CD4-positive, alpha-beta T cell treated with Interleukin-4 for 4 hours (primary cell): ENCODE data around the gene DDIAS.
A peak's percentile ranks its signal among the peaks of the same experiment; 100 is the strongest.
"Not testable (repeated sequence)": the region's sequence is repeated elsewhere in the genome, so short reads cannot be mapped to it uniquely, and the experiment has no call there.

Experiments used
- DNase-seq: peaks from one replicate; pipeline ENCODE4 v3.0.0-alpha.2; 2020

Gene DDIAS, protein sequence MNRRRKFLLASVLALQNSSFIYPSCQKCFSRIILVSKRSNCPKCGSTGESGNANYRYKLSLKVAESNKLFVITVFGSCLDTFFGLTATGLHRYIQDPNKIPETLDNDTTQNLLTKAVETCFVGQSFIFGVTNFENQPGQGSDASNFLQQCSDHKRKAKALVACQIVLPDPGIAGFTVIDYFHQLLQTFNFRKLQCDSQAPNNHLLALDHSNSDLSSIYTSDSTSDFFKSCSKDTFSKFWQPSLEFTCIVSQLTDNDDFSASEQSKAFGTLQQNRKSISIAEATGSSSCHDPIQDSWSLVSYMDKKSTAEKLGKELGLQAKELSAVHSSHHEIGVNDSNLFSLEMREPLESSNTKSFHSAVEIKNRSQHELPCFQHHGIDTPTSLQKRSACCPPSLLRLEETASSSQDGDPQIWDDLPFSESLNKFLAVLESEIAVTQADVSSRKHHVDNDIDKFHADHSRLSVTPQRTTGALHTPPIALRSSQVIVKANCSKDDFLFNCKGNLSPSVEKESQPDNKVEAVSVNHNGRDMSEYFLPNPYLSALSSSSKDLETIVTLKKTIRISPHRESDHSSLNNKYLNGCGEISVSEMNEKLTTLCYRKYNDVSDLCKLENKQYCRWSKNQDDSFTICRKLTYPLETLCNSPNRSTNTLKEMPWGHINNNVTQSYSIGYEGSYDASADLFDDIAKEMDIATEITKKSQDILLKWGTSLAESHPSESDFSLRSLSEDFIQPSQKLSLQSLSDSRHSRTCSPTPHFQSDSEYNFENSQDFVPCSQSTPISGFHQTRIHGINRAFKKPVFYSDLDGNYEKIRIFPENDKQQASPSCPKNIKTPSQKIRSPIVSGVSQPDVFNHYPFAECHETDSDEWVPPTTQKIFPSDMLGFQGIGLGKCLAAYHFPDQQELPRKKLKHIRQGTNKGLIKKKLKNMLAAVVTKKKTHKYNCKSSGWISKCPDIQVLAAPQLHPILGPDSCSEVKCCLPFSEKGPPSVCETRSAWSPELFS

DNA sequence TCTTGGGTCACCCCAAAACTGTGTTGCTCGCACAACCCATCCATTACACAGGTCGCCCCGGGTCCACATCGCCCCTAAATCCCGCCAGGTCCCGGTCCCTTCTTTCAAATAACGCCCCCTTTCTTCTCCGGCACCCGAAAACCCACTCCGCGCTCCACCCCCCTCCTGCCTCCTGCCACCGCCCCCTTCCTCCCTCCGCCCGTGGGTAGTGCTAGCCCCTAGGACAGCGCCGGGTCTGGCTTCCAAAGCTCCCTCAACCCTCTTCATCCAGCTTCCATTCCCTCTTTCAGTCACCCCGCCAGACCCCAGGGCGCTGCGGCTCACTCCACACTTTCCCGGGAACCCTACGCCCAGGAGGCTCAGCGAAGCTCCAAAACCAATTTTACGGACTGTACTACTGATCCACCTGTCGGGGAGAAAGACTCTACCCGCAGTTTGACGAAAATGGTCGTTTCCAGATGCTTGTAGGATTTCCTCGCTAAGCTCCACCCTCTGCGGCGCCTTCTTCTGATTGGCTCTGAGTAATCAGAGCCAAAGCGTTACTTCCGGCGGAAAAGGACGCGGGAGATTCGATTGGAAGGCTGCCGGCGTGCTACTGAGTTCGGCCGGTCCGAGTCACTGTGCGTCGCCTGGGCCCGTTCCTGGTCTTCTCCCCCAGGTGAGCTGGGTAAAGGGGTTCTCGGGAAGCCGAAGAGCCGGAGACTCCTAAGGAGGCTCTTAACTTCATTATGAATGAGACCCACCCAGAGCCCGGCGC lies at the start of gene DDIAS:
Gene DDIAS, plus strand, starts transcription at position 572 of the 757 bp plus-strand sequence. CDS start 13,003 bp downstream, outside the sequence.
- DNase-seq, result peak; percentile 97

DNA sequence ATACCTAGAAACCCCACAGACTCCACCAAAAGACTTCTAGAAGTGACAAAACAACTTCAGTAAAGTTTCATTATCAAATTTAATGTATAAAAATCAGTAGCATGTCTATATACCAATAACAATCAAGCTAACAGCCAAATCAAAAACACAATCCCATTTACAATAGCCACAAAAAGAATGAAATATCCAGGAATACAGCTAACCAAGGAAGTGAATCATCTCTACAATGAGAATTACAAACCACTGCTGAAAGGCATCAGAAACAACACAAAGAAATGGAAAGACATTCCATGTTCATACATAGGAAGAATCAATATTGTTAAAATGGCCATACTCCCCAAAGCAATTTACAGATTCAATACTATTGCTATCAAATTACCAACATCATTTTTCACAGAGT lies 47.3 kb upstream of the DDIAS start:
- no peak for DNase-seq

DNA sequence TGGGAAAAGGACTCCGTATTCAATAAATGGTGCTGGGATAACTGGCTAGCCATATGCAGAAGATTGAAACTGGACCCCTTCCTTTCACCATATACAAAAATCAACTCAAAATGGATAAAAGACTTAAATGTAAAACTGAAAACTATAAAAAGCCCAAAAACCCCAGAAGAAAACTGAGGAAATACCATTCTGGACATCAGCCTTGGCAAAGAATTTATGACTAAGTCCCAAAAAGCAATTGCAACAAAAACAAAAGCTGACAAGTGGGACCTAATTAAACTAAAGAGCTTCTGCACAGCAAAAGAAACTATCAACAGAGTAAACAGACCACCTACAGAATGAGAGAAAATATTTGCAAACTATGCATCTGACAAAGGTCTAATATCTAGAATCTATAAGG lies 46.6 kb upstream of the DDIAS start:
- not testable (repeated sequence) for DNase-seq

DNA sequence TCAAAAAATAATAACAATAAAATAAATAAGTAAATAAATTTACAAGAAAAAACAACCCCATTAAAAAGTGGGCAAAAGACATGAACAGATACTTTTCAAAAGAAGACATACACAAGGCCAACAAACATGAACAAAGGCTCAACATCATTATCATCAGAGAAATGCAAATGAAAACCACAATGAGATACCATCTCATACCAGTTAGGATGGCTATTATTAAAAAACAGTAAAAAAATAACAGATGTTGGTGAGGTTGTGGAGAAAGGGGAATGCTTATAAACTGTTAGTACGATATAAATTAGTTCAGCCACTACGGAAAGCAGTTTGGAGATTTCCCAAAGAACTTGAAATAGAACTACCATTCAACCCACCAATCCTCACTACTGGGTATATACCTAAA lies 45.9 kb upstream of the DDIAS start:
- no peak for DNase-seq

DNA sequence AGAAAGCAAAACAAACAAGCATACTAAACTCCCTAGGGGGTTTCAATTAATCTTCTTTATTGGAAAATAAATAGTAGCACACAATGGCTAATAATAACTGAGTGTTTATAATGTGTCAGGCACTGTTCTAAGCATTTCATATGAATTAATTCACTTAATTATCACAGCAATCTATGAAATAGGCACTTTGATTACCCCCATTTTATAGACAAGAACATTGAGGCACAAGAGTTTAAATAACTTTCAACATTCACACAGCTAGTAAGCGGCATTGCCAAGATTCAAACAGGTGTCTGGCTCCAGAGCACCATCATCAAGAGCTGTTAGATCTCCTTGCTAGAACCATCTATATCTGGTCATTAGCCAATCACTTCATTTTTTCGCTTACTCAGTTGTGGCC lies 44.4 kb upstream of the DDIAS start:
- DNase-seq, result no peak

DNA sequence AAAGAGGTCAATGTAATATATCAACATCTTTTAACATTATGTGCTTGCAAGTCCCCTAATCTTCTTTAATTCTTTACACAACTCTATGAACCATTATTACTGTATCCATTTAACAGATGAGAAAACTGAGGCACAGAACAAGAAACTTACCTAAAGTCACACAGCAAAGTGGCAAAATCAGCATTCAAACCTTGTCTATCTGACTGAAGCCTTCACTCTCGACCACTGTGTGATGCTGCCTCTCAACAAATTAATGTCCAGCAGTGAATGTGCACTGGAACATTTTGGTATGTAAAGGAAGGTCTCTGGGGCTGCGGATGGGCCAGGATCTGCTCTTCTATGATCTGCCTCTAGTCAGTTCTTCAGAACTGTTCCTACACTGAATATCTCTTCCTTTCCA lies 43.4 kb upstream of the DDIAS start:
- DNase-seq, result no peak

DNA sequence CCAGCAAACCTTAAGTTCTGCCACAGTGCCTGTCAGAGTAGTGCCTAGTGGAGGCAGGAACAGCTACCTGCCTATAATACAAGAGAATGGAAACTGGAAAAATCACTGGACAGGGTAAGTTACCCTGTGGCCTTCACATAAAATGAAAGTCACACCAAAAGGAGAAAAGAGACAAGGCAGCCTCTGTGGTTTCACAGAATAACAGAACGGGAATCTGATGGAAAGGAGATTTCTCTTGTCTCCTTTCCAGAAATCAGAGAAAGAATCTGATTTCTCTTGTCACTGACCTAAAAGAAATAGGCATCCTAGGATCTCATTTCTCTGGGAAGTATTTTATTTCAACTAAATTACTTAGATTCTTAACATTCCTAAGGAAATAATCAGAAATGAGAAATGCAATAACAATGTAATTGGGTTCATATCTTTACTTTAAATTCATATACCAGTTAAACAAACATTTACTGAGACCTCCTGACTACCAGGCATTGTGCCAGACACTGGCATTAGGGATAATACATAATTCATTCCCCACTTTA lies 42.9 kb upstream of the DDIAS start:
- no peak for DNase-seq

DNA sequence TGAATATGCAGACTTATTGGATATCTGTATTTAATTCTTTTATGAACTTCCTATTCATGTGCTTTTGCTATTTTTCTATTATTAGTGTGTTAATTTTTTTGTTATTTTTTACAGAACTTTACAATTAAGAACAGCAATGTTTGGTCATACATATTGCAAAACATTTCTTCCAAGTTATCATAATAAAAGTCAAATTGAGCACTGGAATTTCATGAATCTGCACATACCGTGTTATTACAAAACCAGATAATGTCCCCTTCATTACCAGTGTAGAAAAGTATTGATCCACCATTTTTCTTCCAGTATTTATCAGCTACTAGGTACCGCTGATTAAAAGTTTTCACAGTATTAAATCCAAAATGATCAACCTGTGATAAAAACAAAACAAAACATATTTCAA lies 41.8 kb upstream of the DDIAS start:
- DNase-seq, result no peak

DNA sequence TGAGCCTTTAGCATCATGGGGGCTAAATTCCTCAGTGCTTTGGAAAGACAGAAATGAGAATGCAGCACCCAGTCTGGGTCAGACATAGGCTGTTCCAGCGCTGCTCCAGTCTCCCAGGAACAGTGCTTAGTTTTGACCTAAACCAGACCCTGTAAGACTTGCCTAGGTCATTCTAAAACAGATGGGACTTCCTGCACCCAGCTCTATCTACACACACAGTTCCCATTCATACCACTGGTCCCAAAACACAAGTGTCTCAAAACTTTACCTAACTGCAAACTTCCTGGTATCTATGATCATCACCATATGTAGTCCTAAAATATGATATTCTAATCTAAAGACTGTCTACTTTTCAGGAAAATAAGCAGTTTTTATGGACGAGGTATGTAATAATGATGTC lies 39.2 kb upstream of the DDIAS start:
- no peak for DNase-seq

DNA sequence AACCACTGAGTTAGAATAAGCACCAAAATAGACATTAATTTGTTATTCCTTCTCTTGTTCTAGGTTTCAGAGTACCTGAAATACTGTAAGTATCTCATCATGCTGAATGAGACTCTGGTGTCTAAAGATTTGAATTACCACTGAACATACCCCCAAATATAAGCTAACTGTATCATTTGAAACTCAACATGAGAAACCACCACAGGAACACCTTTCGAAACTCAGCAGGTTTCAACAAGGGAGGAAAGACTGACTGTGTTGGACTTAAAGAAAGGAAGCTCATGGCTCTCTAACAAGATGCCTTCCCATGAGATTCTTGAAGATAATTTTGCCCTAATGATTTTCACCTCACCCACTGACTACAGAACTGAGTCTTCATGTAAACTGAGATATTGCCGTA lies 38.3 kb upstream of the DDIAS start:
- DNase-seq, result no peak

DNA sequence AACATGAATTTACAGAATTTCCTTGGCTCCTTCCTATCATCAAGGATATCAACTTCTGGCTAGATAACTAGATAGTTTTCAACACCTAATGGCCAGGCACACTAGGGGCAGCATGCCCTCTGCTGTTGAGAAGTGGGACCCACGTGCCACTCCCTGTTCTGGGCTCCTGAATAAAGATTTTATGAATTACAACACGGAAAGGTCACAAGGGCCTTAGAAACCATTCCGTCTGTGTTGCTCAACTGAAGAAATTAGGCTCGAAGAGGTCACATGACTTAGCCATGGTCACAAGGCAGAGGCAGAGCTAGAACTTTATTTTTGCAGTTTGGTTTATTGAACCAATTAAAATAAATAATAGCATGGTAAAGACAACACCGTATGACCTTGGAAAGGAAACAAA lies 37.3 kb upstream of the DDIAS start:
- peak; percentile 5 for DNase-seq

DNA sequence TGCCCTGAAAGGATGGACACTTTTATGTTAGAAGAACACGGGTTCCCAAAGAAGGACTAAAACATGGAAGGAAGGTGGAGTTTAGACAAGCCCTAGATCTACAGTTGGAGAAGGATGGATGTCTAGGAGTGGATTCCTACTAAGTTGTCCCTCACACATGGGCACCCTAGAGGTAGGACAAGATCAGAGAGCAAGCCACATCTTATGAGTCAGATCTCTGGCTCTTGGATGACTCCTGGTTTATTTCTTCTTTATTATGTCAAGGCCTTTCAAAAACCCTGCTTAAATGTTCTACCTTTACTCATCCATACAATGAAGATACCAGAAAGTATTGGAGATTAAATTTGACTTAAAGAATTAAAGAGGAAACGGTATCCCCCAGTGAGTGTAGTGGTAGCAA lies 35.7 kb upstream of the DDIAS start:
- no peak for DNase-seq

DNA sequence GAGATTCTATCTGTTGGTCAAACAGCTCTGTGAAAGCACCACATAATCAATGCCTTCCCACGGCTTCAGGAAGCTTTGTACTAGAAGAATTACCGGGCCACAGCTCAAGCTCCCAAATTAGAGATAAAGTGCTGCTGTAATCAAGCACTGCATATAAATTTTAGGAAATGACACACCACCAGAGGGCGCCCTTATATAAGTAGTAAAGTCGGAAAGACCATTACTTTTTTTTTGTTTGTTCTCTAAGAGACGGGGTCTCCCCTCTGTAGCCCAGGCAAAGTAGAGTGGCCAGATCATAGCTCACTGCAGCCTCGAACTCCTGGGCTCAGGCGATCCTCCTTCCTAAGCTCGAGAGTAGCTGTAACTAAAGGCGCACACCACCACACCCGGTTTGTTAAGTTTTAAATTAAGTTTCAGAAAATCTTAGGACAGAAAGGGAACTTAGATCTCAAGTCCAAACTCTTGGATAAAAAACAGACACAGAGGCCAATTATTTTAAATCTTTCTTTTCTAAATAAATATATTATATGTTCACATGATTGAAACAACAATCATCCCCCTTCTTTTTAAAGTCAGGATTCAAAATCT lies 33.9 kb upstream of the DDIAS start:
- DNase-seq, result peak; percentile 76

DNA sequence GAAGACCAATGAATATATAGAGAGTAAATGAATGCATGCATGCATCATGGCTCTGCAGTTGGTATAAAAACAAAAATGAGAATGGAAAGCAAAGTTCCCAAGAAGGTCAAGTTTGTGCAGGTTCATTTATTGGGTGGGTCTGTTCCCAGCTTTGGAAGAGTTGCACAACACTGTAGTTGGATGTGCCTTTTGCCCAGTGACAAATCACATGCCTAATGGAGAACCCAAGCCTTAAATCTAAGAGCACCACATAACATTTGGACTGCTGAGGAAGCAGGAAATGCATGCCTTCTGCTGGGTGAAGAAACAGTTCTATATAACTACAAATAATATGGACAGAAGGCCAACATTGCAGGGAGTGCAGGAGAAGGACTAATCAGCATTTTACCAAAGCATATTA lies 31.9 kb upstream of the DDIAS start:
- no peak for DNase-seq

DNA sequence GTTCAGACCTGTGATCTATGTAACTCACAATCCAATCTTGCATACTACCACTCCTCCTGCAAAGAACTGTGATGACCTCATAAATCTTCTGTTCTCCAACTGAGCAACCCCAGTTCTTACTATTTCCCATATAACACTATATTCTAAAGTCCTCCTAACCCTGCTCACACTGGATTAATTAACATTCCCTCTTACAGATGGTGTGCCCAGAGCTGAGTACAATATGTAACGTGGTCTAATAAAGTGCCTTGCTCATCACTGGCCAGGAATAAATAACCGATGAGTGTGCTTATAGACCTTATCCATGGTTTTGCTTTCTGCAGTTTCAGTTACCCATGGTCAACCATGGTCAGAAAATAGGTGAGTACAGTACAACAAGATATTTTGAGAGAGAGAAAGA lies 29.9 kb upstream of the DDIAS start:
- DNase-seq, result no peak

DNA sequence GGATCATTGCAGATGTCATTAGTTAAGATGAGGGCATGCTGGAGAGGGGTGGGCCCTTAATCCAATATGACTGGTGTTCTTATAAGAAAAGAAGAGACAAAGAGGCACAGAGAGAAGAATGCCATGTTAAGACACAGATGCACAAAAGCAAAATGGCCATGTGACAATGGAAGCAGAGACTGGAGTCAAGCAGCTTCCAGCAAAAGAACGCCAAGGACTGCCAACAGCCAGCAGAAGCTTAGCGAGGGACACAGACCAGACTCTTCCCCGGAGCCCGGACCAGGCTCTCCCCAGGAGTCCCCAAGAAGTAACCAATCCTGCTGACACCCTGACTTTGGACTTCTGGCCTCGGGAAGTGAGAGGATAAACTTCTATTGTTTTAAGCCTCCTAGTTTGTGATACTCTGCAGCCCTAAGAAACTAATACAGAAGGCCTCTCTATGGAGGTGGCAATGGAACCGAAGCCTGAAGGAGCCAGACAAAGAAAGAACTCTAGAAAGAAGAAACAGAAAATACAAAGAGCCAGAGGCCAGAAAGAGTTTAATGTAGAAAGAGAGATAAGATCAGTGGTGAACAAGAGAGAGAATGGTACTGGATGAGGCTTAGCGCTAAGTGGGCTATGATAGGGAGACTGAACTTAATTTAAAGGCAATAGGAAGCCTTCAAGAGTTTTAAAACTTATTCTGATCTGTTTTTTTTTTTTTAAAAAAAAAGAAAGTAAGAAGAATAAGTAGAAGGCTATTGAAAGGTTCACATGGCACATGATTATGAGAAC lies 29.0 kb upstream of the DDIAS start:
- DNase-seq, result no peak

DNA sequence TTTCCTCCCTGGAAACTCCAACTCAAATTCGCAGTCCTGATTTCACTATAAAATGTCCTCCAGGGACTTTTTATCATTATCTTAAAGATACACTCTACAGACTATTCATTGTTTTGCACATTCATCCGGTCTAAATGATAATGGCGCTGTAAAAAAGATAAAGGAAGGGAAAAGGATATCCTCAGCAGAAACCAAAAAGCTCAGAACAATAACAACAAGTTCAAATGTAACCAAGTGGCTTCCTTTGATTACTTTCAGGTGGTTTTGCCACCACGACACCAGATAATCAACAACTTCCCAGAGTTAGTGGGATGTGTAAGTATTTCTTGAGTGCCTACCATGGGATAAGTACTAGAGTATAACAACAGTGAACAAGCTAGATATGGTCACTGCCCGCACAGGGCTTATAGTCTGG lies 27.6 kb upstream of the DDIAS start:
- DNase-seq, result no peak

DNA sequence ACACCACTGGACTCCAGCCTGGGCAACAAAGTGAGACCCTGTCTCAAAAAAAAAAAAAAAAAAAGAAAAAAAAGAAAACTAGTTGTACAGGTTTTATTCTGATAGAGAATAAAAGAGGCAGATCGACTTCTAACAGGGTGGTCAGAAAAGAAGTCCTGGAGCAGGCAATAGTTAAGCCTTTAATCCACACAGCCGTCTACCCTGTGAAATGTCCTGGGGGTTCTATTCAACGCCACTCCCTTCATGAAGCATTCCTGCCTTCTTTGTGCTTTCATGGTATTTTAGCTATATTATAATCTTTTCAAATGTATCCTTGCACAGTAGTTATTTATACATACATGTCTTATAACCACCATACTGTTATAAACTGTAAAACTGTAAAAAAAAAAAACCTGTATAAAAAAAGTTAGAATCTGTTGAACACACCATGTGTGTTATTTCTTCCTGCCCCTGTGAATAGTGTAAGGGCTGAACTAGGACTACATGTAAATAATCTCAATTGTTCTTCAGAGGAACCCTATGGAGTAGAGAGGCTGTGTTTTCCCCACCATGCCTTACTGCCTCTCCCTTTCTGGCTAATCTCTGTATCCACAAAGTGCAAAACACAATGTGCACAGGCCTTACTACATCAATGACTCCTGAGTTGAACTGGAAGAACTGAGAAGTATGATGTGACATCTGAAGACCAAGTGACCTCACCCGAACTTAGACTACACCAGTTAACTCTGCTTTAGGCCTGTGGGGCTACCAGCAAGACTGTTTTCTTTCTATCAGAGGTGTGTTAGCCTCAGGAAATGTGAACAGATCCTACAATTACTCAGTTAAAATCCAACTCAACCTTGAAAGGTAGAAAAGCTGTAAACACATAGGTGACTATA lies 26.7 kb upstream of the DDIAS start:
- no peak for DNase-seq

DNA sequence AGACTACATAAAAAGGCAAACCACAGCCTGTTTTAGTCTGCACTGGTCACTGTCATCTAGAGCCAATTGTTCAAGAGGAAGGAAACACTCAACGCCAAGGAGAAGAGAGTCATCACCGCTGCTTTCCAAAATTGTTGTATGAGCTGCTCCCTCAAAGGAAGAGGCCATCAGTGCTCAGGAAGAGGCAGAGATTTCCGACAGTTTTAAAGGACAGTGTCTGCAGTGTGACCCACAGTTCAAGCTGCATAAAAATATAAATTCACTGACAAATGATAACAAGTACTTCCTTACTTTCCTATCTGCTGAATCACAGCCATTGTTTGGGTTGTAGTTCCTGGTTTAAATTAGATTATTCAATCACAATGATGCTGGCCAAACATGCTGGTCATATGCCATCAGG lies 17.7 kb upstream of the DDIAS start:
- DNase-seq, result no peak
